Activated naive CD4-positive, alpha-beta T cell treated with anti-CD3 and anti-CD28 coated beads for 36 hours (primary cell): Measurements from ENCODE around the gene SCN9A. TPM values are rescaled to one million over a fixed set of nuclear protein-coding genes. Genes with fewer than 3 reads are reported as not detected.

ENCODE experiments used
- CTCF ChIA-PET: fragments of 350-600 bp; sonication (Branson Sonifier 250); formaldehyde crosslinking; loops from one replicate; lab custom pipeline; 2021; ENCODE audit warnings: antibody characterized with exemption; lab: Charles Lee
- DNase-seq: peaks from one replicate; pipeline ENCODE4 v3.0.0-alpha.2; 2020
- H3K27ac Mint-ChIP-seq: one replicate; pipeline ENCODE4 v1.8.0; 2021; ENCODE audit warnings: mild to moderate bottlenecking, mixed read lengths
- H3K27me3 Mint-ChIP-seq: one replicate; pipeline ENCODE4 v1.8.0; 2021; ENCODE audit warnings: low read depth, mixed read lengths
- H3K36me3 Mint-ChIP-seq: one replicate; pipeline ENCODE4 v1.8.0; 2021; ENCODE audit warnings: low read depth, mixed read lengths
- H3K4me1 Mint-ChIP-seq: one replicate; pipeline ENCODE4 v1.8.0; 2021; ENCODE audit warnings: low read depth, mixed read lengths
- H3K4me3 Mint-ChIP-seq: one replicate; pipeline ENCODE4 v1.8.0; 2021; ENCODE audit warnings: mild to moderate bottlenecking, moderate library complexity, mixed read lengths
- H3K9me3 Mint-ChIP-seq: one replicate; pipeline ENCODE4 v1.8.0; 2021; ENCODE audit warnings: mixed read lengths
- intact Hi-C: fragments of 100-400 bp; cut with micrococcal nuclease; formaldehyde crosslinking; loops from one replicate; pipeline ENCODE4 v1.15.1; 2023
- total RNA-seq, 2 experiments: library from RNA; stranded (reverse); gene quantifications; one replicate each; pipeline ENCODE4 v1.2.3, GENCODE V29; 2021

SCN9A gene
- total RNA-seq, 2 experiments from 2014 or later: not detected

- Mint-ChIP-seq H3K36me3 (no peaks in the 10 kb centered on the region), H3K27me3 (peaks cover 7% of the 10 kb centered on the region), H3K9me3 (no peaks in the 10 kb centered on the region), H3K4me3 (no peak overlapping the region), H3K27ac (no peak overlapping the region), H3K4me1 (no peaks in the 10 kb centered on the region)
- peak; percentile 56 for DNase-seq
- intact Hi-C loops: loop anchor here (1.0 kb wide), 2 partner anchors 124 to 227 kb away; no protein-coding TSS in a partner anchor
- CTCF ChIA-PET: interaction anchor here (0.6 to 1.4 kb wide), 6 partner anchors 12 to 122 kb away, joined by 3 to 4 read pairs (median 3); partner anchors contain the start of gene SCN1A
These were observed 194.6 kb downstream of the SCN9A start for GRCh38 chr2:166180951-166181812.

- Mint-ChIP-seq H3K9me3 (no peaks in the 10 kb centered on the region), H3K4me3 (no peak overlapping the region)
- intact Hi-C loops: no loop called here
These were observed 196.5 kb downstream of the SCN9A start for GRCh38 chr2:166179201-166179600.

GRCh38 chr2:166173263-166173662 lies 202.5 kb downstream of the SCN9A start:
- H3K4me1 Mint-ChIP-seq: no peaks in the 10 kb centered on the region
- H3K36me3 Mint-ChIP-seq: no peaks in the 10 kb centered on the region
- no peaks in the 10 kb centered on the region for H3K9me3 Mint-ChIP-seq
- CTCF ChIA-PET: no interaction called here
- no peak overlapping the region for H3K4me3 Mint-ChIP-seq
- no peak for DNase-seq
- H3K27ac Mint-ChIP-seq: no peak overlapping the region
- peaks cover 13% of the 10 kb centered on the region for H3K27me3 Mint-ChIP-seq
- intact Hi-C loops: no loop called here

More at GRCh38 chr2:166179201-166179600, 196.5 kb downstream of the SCN9A start:
- Mint-ChIP-seq H3K27ac (no peak overlapping the region), H3K27me3 (peaks cover 7% of the 10 kb centered on the region), H3K36me3 (no peaks in the 10 kb centered on the region), H3K4me1 (no peaks in the 10 kb centered on the region)
- CTCF ChIA-PET: no interaction called here
- no peak for DNase-seq

DNA sequence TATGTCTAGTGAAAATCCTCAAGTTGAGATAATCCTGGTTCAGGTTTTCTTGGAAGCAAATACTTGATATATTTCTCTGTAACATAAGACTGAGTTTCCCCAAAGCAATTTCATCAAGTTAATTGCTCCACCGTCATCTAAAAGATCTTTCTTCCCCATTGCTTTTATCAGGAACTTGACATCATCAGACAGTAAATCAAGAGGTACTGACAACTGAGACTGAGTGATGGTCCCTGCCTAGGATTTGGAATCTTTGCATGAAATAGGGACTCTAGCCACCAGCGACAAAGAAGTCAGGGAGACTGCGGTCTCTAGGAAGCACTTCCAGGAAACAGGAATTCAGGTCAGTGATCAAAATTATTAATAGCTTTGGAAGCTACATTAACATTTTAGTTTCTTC lies 204.5 kb downstream of the SCN9A start:
- intact Hi-C loops: no loop called here
- peaks cover 14% of the 10 kb centered on the region for H3K27me3 Mint-ChIP-seq
- no peaks in the 10 kb centered on the region for H3K9me3 Mint-ChIP-seq
- no peak overlapping the region for H3K27ac Mint-ChIP-seq
- CTCF ChIA-PET: no interaction called here
- no peaks in the 10 kb centered on the region for H3K4me1 Mint-ChIP-seq
- no peak overlapping the region for H3K4me3 Mint-ChIP-seq
- no peaks in the 10 kb centered on the region for H3K36me3 Mint-ChIP-seq
- DNase-seq: no peak

GRCh38 chr2:166170356-166170755 lies 205.4 kb downstream of the SCN9A start:
- intact Hi-C loops: no loop called here
- Mint-ChIP-seq H3K36me3 (no peaks in the 10 kb centered on the region), H3K4me1 (no peaks in the 10 kb centered on the region), H3K27me3 (peaks cover 14% of the 10 kb centered on the region), H3K27ac (no peak overlapping the region), H3K9me3 (no peaks in the 10 kb centered on the region), H3K4me3 (no peak overlapping the region)
- no peak for DNase-seq
- CTCF ChIA-PET: no interaction called here

GRCh38 chr2:166167449-166167848 lies 208.3 kb downstream of the SCN9A start:
- no peaks in the 10 kb centered on the region for H3K36me3 Mint-ChIP-seq
- H3K9me3 Mint-ChIP-seq: no peaks in the 10 kb centered on the region
- intact Hi-C loops: no loop called here
- H3K27me3 Mint-ChIP-seq: peaks cover 15% of the 10 kb centered on the region
- CTCF ChIA-PET: interaction anchor here (1.3 kb wide), 1 partner anchor 9 kb away, joined by 4 read pairs; no protein-coding TSS in a partner anchor
- no peaks in the 10 kb centered on the region for H3K4me1 Mint-ChIP-seq
- no peak overlapping the region for H3K27ac Mint-ChIP-seq
- DNase-seq: no peak
- no peak overlapping the region for H3K4me3 Mint-ChIP-seq

GRCh38 chr2:166163775-166164174 lies 212.0 kb downstream of the SCN9A start:
- Mint-ChIP-seq H3K27me3 (peaks cover 13% of the 10 kb centered on the region), H3K4me3 (no peak overlapping the region), H3K27ac (no peak overlapping the region), H3K9me3 (no peaks in the 10 kb centered on the region), H3K4me1 (no peaks in the 10 kb centered on the region), H3K36me3 (no peaks in the 10 kb centered on the region)
- no peak for DNase-seq
- CTCF ChIA-PET: no interaction called here
- intact Hi-C loops: no loop called here

DNA sequence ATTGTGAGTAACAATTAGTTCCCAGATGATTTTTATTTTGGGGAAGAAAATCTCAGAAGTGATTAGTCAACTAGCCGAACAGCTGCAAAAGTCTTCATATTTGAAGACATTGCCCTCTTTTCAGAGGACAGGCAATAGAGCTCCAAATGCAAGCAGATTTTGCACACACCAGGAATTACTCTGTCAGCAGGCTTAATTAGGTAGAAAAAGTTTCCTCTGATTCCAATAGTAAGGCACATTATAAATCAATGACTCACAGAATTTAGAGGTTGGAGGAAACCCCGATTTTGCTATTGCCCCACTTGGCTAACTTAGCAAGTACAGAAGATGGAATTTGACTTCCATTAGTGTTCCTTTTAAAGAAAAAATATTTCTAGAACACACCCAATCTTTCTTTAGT lies 217.2 kb downstream of the SCN9A start:
- no peaks in the 10 kb centered on the region for H3K9me3 Mint-ChIP-seq
- CTCF ChIA-PET: no interaction called here
- no peaks in the 10 kb centered on the region for H3K36me3 Mint-ChIP-seq
- intact Hi-C loops: no loop called here
- H3K27ac Mint-ChIP-seq: no peak overlapping the region
- H3K4me3 Mint-ChIP-seq: no peak overlapping the region
- DNase-seq: no peak
- no peaks in the 10 kb centered on the region for H3K4me1 Mint-ChIP-seq
- H3K27me3 Mint-ChIP-seq: peaks cover 16% of the 10 kb centered on the region

GRCh38 chr2:166157578-166157977 lies 218.2 kb downstream of the SCN9A start:
- H3K9me3 Mint-ChIP-seq: no peaks in the 10 kb centered on the region
- H3K4me3 Mint-ChIP-seq: no peak overlapping the region
- CTCF ChIA-PET: no interaction called here
- H3K27ac Mint-ChIP-seq: no peak overlapping the region
- peaks cover 19% of the 10 kb centered on the region for H3K27me3 Mint-ChIP-seq
- intact Hi-C loops: no loop called here
- DNase-seq: no peak
- no peaks in the 10 kb centered on the region for H3K36me3 Mint-ChIP-seq
- no peaks in the 10 kb centered on the region for H3K4me1 Mint-ChIP-seq

GRCh38 chr2:166156985-166157490 lies 218.7 kb downstream of the SCN9A start:
- DNase-seq: no peak
- Mint-ChIP-seq H3K36me3 (no peaks in the 10 kb centered on the region), H3K27me3 (peaks cover 19% of the 10 kb centered on the region), H3K9me3 (no peaks in the 10 kb centered on the region), H3K27ac (no peak overlapping the region), H3K4me3 (no peak overlapping the region), H3K4me1 (no peaks in the 10 kb centered on the region)
- intact Hi-C loops: no loop called here
- CTCF ChIA-PET: no interaction called here

- H3K36me3 Mint-ChIP-seq: no peaks in the 10 kb centered on the region
- H3K27me3 Mint-ChIP-seq: peaks cover 19% of the 10 kb centered on the region
- H3K4me1 Mint-ChIP-seq: no peaks in the 10 kb centered on the region
- H3K27ac Mint-ChIP-seq: no peak overlapping the region
- H3K9me3 Mint-ChIP-seq: no peaks in the 10 kb centered on the region
- H3K4me3 Mint-ChIP-seq: no peak overlapping the region
- intact Hi-C loops: no loop called here
- DNase-seq: no peak
- CTCF ChIA-PET: no interaction called here
These were observed 220.2 kb downstream of the SCN9A start for GRCh38 chr2:166155589-166155988.

GRCh38 chr2:166154685-166155338 lies 220.9 kb downstream of the SCN9A start:
- no peak overlapping the region for H3K4me3 Mint-ChIP-seq
- intact Hi-C loops: no loop called here
- H3K36me3 Mint-ChIP-seq: no peaks in the 10 kb centered on the region
- no peaks in the 10 kb centered on the region for H3K4me1 Mint-ChIP-seq
- H3K9me3 Mint-ChIP-seq: no peaks in the 10 kb centered on the region
- CTCF ChIA-PET: no interaction called here
- no peak for DNase-seq
- no peak overlapping the region for H3K27ac Mint-ChIP-seq
- peaks cover 19% of the 10 kb centered on the region for H3K27me3 Mint-ChIP-seq
